ENCODE results near the gene SFMBT1. TPM values are rescaled to one million over a fixed set of nuclear protein-coding genes. Genes with fewer than 3 reads are reported as not detected.
"Not testable (repeated sequence)": the region's sequence is repeated elsewhere in the genome, so short reads cannot be mapped to it uniquely, and the experiment has no call there.

SFMBT1 gene
- total RNA-seq, 1 donor from 2014 or later = 6.5 TPM

GRCh38 chr3:53042651-53043050, 3.2 kb downstream of the SFMBT1 start:
- Mint-ChIP-seq H3K9me3 (ENCODE audit: unreplicated experiment) (peaks cover 8% of the 10 kb centered on the region), H3K4me1 (ENCODE audit: low read depth, unreplicated experiment) (peaks cover 7% of the 10 kb centered on the region), H3K27me3 (ENCODE audit: unreplicated experiment) (peaks cover 12% of the 10 kb centered on the region), H3K36me3 (ENCODE audit: unreplicated experiment) (no peaks in the 10 kb centered on the region), H3K4me3 (ENCODE audit: unreplicated experiment) (no peak overlapping the region), H3K27ac (ENCODE audit: unreplicated experiment) (no peak overlapping the region)
- no peak for TF ChIP-seq CTCF (IDR thresholded peaks at IDR 0.05; ENCODE audit: partially characterized antibody, unreplicated experiment)
- DNase-seq = no peak

- no peak overlapping the region for H3K27ac Mint-ChIP-seq (ENCODE audit: unreplicated experiment)
- H3K27me3 Mint-ChIP-seq (ENCODE audit: unreplicated experiment) = peaks cover 8% of the 10 kb centered on the region
- H3K9me3 Mint-ChIP-seq (ENCODE audit: unreplicated experiment) = peaks cover 5% of the 10 kb centered on the region
- peaks cover 7% of the 10 kb centered on the region for H3K4me1 Mint-ChIP-seq (ENCODE audit: low read depth, unreplicated experiment)
- no peak for TF ChIP-seq CTCF (IDR thresholded peaks at IDR 0.05; ENCODE audit: partially characterized antibody, unreplicated experiment)
- no peak for DNase-seq
- no peak overlapping the region for H3K4me3 Mint-ChIP-seq (ENCODE audit: unreplicated experiment)
- H3K36me3 Mint-ChIP-seq (ENCODE audit: unreplicated experiment) = no peaks in the 10 kb centered on the region
Measured at GRCh38 chr3:53040351-53040820, 5.5 kb downstream of the SFMBT1 start.

- peaks cover 5% of the 10 kb centered on the region for H3K27me3 Mint-ChIP-seq (ENCODE audit: unreplicated experiment)
Measured at GRCh38 chr3:53039376-53039752, 6.5 kb downstream of the SFMBT1 start.

GRCh38 chr3:53038679-53039375, 7.0 kb downstream of the SFMBT1 start:
- no peak for DNase-seq
- Mint-ChIP-seq H3K27me3 (ENCODE audit: unreplicated experiment) (peaks cover 4% of the 10 kb centered on the region), H3K36me3 (ENCODE audit: unreplicated experiment) (no peaks in the 10 kb centered on the region), H3K9me3 (ENCODE audit: unreplicated experiment) (no peaks in the 10 kb centered on the region), H3K27ac (ENCODE audit: unreplicated experiment) (no peak overlapping the region), H3K4me3 (ENCODE audit: unreplicated experiment) (no peak overlapping the region), H3K4me1 (ENCODE audit: low read depth, unreplicated experiment) (no peaks in the 10 kb centered on the region)
- TF ChIP-seq CTCF (IDR thresholded peaks at IDR 0.05; ENCODE audit: partially characterized antibody, unreplicated experiment) = no peak

More at GRCh38 chr3:53039376-53039752, 6.5 kb downstream of the SFMBT1 start:
- Mint-ChIP-seq H3K27ac (ENCODE audit: unreplicated experiment) (no peak overlapping the region), H3K4me1 (ENCODE audit: low read depth, unreplicated experiment) (peaks cover 3% of the 10 kb centered on the region), H3K9me3 (ENCODE audit: unreplicated experiment) (peaks cover under 1% of the 10 kb centered on the region), H3K4me3 (ENCODE audit: unreplicated experiment) (no peak overlapping the region), H3K36me3 (ENCODE audit: unreplicated experiment) (no peaks in the 10 kb centered on the region)
- no peak for DNase-seq
- no peak for TF ChIP-seq CTCF (IDR thresholded peaks at IDR 0.05; ENCODE audit: partially characterized antibody, unreplicated experiment)

GRCh38 chr3:53035825-53036619, 9.9 kb downstream of the SFMBT1 start:
- H3K4me1 Mint-ChIP-seq (ENCODE audit: low read depth, unreplicated experiment) = no peaks in the 10 kb centered on the region
- DNase-seq = no peak
- H3K4me3 Mint-ChIP-seq (ENCODE audit: unreplicated experiment) = no peak overlapping the region
- no peaks in the 10 kb centered on the region for H3K9me3 Mint-ChIP-seq (ENCODE audit: unreplicated experiment)
- H3K36me3 Mint-ChIP-seq (ENCODE audit: unreplicated experiment) = no peaks in the 10 kb centered on the region
- peaks cover 4% of the 10 kb centered on the region for H3K27me3 Mint-ChIP-seq (ENCODE audit: unreplicated experiment)
- no peak for TF ChIP-seq CTCF (IDR thresholded peaks at IDR 0.05; ENCODE audit: partially characterized antibody, unreplicated experiment)
- H3K27ac Mint-ChIP-seq (ENCODE audit: unreplicated experiment) = no peak overlapping the region

GRCh38 chr3:53035018-53035417, 10.9 kb downstream of the SFMBT1 start:
- not testable (repeated sequence) for H3K36me3 Mint-ChIP-seq (ENCODE audit: unreplicated experiment); H3K27ac Mint-ChIP-seq (ENCODE audit: unreplicated experiment); H3K4me3 Mint-ChIP-seq (ENCODE audit: unreplicated experiment); H3K27me3 Mint-ChIP-seq (ENCODE audit: unreplicated experiment); DNase-seq; H3K9me3 Mint-ChIP-seq (ENCODE audit: unreplicated experiment); H3K4me1 Mint-ChIP-seq (ENCODE audit: low read depth, unreplicated experiment)

- H3K27me3 Mint-ChIP-seq (ENCODE audit: unreplicated experiment); H3K36me3 Mint-ChIP-seq (ENCODE audit: unreplicated experiment); H3K4me1 Mint-ChIP-seq (ENCODE audit: low read depth, unreplicated experiment); DNase-seq; H3K4me3 Mint-ChIP-seq (ENCODE audit: unreplicated experiment); H3K27ac Mint-ChIP-seq (ENCODE audit: unreplicated experiment); H3K9me3 Mint-ChIP-seq (ENCODE audit: unreplicated experiment): not testable (repeated sequence)
Measured at GRCh38 chr3:53034411-53034810, 11.5 kb downstream of the SFMBT1 start.

Measured in glutamatergic neuron (in vitro differentiated cells).